Measurements from ENCODE around the gene PAOX.

DNA sequence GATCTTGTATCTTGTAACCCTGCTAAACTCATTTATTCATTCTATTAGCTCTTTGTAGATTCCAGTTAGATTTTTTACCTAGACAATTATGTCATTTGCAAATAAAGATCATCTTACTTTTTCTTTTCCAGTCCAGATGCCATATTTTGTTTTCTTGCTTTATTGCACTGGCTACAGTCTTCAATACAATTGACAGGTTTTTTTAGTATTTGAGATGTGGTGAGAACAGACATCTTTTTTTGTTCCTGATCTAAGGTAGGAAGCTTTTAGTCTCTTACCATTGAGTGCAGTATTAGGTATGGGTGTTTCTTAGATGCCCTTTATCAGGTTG, 33.3 kb downstream of the PAOX start:
- TF ChIP-seq, protein P1, sequence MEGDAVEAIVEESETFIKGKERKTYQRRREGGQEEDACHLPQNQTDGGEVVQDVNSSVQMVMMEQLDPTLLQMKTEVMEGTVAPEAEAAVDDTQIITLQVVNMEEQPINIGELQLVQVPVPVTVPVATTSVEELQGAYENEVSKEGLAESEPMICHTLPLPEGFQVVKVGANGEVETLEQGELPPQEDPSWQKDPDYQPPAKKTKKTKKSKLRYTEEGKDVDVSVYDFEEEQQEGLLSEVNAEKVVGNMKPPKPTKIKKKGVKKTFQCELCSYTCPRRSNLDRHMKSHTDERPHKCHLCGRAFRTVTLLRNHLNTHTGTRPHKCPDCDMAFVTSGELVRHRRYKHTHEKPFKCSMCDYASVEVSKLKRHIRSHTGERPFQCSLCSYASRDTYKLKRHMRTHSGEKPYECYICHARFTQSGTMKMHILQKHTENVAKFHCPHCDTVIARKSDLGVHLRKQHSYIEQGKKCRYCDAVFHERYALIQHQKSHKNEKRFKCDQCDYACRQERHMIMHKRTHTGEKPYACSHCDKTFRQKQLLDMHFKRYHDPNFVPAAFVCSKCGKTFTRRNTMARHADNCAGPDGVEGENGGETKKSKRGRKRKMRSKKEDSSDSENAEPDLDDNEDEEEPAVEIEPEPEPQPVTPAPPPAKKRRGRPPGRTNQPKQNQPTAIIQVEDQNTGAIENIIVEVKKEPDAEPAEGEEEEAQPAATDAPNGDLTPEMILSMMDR (conservative IDR thresholded peaks at IDR 0.05 in 1 of 2, IDR thresholded peaks at IDR 0.05 in 1 of 2; ENCODE audit: low read depth in 1 of 2, low read length in 2 of 2), result no peak
- no peak for TF ChIP-seq EZH2 (IDR thresholded peaks at IDR 0.05; ENCODE audit: low read length, missing control alignments)
